Islet of Langerhans (tissue), 1 donor: ENCODE measurements around the gene LAMC2.
"Not testable (repeated sequence)": the region's sequence is repeated elsewhere in the genome, so short reads cannot be mapped to it uniquely, and the experiment has no call there.

Experiments
- FAIRE-seq: peaks from one replicate; lab custom pipeline; 2011; peaks lifted over from hg19 to GRCh38; lab: Jason Lieb, UNC

Gene LAMC2

GRCh38 chr1:183238071-183238470 lies 52.0 kb downstream of the LAMC2 start:
- FAIRE-seq: no peak

GRCh38 chr1:183239220-183239742 lies 53.2 kb downstream of the LAMC2 start:
- FAIRE-seq: no peak

- no peak for FAIRE-seq
Measured at GRCh38 chr1:183239793-183240525, 53.9 kb downstream of the LAMC2 start.

- no peak for FAIRE-seq
Measured at GRCh38 chr1:183240526-183240825, 54.4 kb downstream of the LAMC2 start.

GRCh38 chr1:183240853-183241252 lies 54.8 kb downstream of the LAMC2 start:
- not testable (repeated sequence) for FAIRE-seq

GRCh38 chr1:183241471-183241870 lies 55.4 kb downstream of the LAMC2 start:
- FAIRE-seq: no peak

- no peak for FAIRE-seq
Measured at GRCh38 chr1:183242556-183242955, 56.5 kb downstream of the LAMC2 start.

- FAIRE-seq: no peak
Measured at GRCh38 chr1:183243161-183244050, 57.3 kb downstream of the LAMC2 start.

GRCh38 chr1:183244466-183244865 lies 58.4 kb downstream of the LAMC2 start:
- no peak for FAIRE-seq

GRCh38 chr1:183245357-183245756 lies 59.3 kb downstream of the LAMC2 start:
- FAIRE-seq: no peak

- FAIRE-seq: no peak
Measured at GRCh38 chr1:183246436-183246835, 60.4 kb downstream of the LAMC2 start.

GRCh38 chr1:183247066-183247465 lies 61.0 kb downstream of the LAMC2 start:
- FAIRE-seq: no peak

GRCh38 chr1:183247484-183247883 lies 61.4 kb downstream of the LAMC2 start:
- FAIRE-seq: no peak

- no peak for FAIRE-seq
Measured at GRCh38 chr1:183247931-183248330, 61.9 kb downstream of the LAMC2 start.

- no peak for FAIRE-seq
Measured at GRCh38 chr1:183248989-183249691, 63.1 kb downstream of the LAMC2 start.

- FAIRE-seq: no peak
Measured at GRCh38 chr1:183249941-183250452, 63.9 kb downstream of the LAMC2 start.

- FAIRE-seq: no peak
Measured at GRCh38 chr1:183251101-183251958, 65.3 kb downstream of the LAMC2 start.

GRCh38 chr1:183251959-183252450 lies 65.9 kb downstream of the LAMC2 start:
- FAIRE-seq: no peak

- FAIRE-seq: no peak
Measured at GRCh38 chr1:183255073-183255472, 69.0 kb downstream of the LAMC2 start.

GRCh38 chr1:183259924-183260323 lies 73.9 kb downstream of the LAMC2 start:
- no peak for FAIRE-seq

GRCh38 chr1:183262628-183263200 lies 76.7 kb downstream of the LAMC2 start:
- FAIRE-seq: no peak
